Endothelial cell of umbilical vein (primary cell): Measurements from ENCODE around the gene MT3. TPM values are rescaled to one million over a fixed set of nuclear protein-coding genes. Genes with fewer than 3 reads are reported as not detected.

Experiments used
- BruUV-seq: library from RNA; stranded (reverse); fragments of 400-500 nt; replicated peaks from 2 replicates; lab custom pipeline; 2021; lab: Mats Ljungman, UMichigan
- CTCF ChIA-PET: fragments of 300-600, 350-600 bp; sonication (Branson Sonifier 250); formaldehyde crosslinking; loops from one replicate; lab custom pipeline; 2021; ENCODE audit warnings: antibody characterized with exemption, inconsistent platforms; lab: Charles Lee
- POLR2A ChIA-PET: fragments of 300-600, 350-600 bp; sonication (Branson Sonifier 250); formaldehyde crosslinking; loops from one replicate; lab custom pipeline; 2021; ENCODE audit warnings: antibody characterized with exemption, inconsistent platforms; lab: Charles Lee
- DNase-seq: peaks from one replicate; pipeline ENCODE4 v3.0.0-alpha.2; 2011; ENCODE audit warnings: low read depth, low spot score
- FAIRE-seq: peaks from 2 replicates; lab custom pipeline; 2011; peaks lifted over from hg19 to GRCh38; lab: Jason Lieb, UNC
- H2AFZ ChIP-seq: 2 replicates; pipeline ENCODE4 v1.6.0; 2012; ENCODE audit warnings: low read depth, low read length, control low read depth, inconsistent platforms
- H3K27ac ChIP-seq: 2 replicates; pipeline ENCODE4 v1.5.1; 2011; ENCODE audit warnings: low read depth, mild to moderate bottlenecking, control low read depth, low read length, moderate library complexity; ENCODE audit not compliant: insufficient read depth
- H3K27me3 ChIP-seq, 2 experiments: 2 replicates each; pipeline versions ENCODE4 v1.6.0 to v1.6.1; 2011; ENCODE audit warnings: low read length in 2 of 2, mixed read lengths in 1 of 2; ENCODE audit not compliant: control insufficient read depth in 2 of 2, insufficient read depth in 2 of 2
- H3K36me3 ChIP-seq, 2 experiments: 2 replicates in 1 of 2; 3 replicates in 1 of 2; pipeline ENCODE4 v1.5.1; 2011; ENCODE audit warnings: low read length in 2 of 2, mild to moderate bottlenecking in 1 of 2, moderate library complexity in 1 of 2; ENCODE audit not compliant: control insufficient read depth in 2 of 2, insufficient read depth in 2 of 2; ENCODE audit errors: extremely low read depth in 1 of 2
- H3K4me1 ChIP-seq: 3 replicates; pipeline ENCODE4 v1.5.1; 2011; ENCODE audit warnings: mild to moderate bottlenecking, low read length; ENCODE audit not compliant: control insufficient read depth, insufficient read depth; ENCODE audit errors: extremely low read depth
- H3K4me2 ChIP-seq: 2 replicates; pipeline ENCODE4 v1.6.1; 2011; ENCODE audit warnings: low read length, control low read depth, mixed read lengths; ENCODE audit not compliant: insufficient read depth
- H3K4me3 ChIP-seq, 3 experiments: fragments of 200-600 bp in 1 of 3; sonication (generic), shearing (Covaris generic) in 1 of 3; replicated peaks in 1 of 3; 2 replicates each; pipeline ENCODE4 v1.5.1; 2011 to 2016; ENCODE audit warnings: control low read depth in 3 of 3, low read length in 3 of 3, mild to moderate bottlenecking in 2 of 3, inconsistent platforms in 1 of 3, low read depth in 1 of 3, moderate library complexity in 1 of 3; ENCODE audit not compliant: insufficient read depth in 1 of 3
- H3K79me2 ChIP-seq: 2 replicates; pipeline ENCODE4 v1.6.0; 2012; ENCODE audit warnings: low read length, inconsistent platforms; ENCODE audit not compliant: control insufficient read depth, insufficient read depth
- H3K9ac ChIP-seq: replicated peaks from 2 replicates; pipeline ENCODE3; 2011; ENCODE audit warnings: low read length, control low read depth; ENCODE audit not compliant: insufficient read depth; ENCODE audit errors: extremely low read depth
- H3K9me1 ChIP-seq: replicated peaks from 3 replicates; pipeline ENCODE4 v1.6.0; 2011; ENCODE audit warnings: mild to moderate bottlenecking, low read length; ENCODE audit not compliant: control insufficient read depth, insufficient read depth; ENCODE audit errors: extremely low read depth
- H3K9me3 ChIP-seq: replicated peaks from 2 replicates; pipeline ENCODE4 v1.5.1; 2012; ENCODE audit warnings: low read length, inconsistent platforms; ENCODE audit not compliant: control insufficient read depth, insufficient read depth
- H4K20me1 ChIP-seq: replicated peaks from 2 replicates; pipeline ENCODE3; 2011; ENCODE audit warnings: mild to moderate bottlenecking, low read length; ENCODE audit not compliant: control insufficient read depth, insufficient read depth; ENCODE audit errors: extremely low read depth
- CTCF ChIP-seq, 2 donors: IDR thresholded peaks; 1 replicate in 1 of 2; 2 replicates in 1 of 2; pipeline ENCODE4 v1.5.1; 2011; ENCODE audit warnings: low read length in 2 of 2, mild to moderate bottlenecking in 2 of 2, moderate library complexity in 2 of 2, control low read depth in 1 of 2, inconsistent platforms in 1 of 2, low read depth in 1 of 2; ENCODE audit not compliant: insufficient read depth in 1 of 2; ENCODE audit errors: extremely low read depth in 1 of 2
- EZH2 ChIP-seq: IDR thresholded peaks from 2 replicates; pipeline ENCODE4 v1.6.1; 2012; ENCODE audit warnings: borderline replicate concordance, low read depth, mild to moderate bottlenecking, moderate library complexity, low read length, inconsistent platforms; ENCODE audit not compliant: severe bottlenecking
- FOS ChIP-seq: IDR thresholded peaks from 2 replicates; pipeline ENCODE4 v1.6.1; 2011; ENCODE audit warnings: mild to moderate bottlenecking, low read length, moderate library complexity, borderline replicate concordance; ENCODE audit not compliant: insufficient read depth
- GATA2 ChIP-seq: IDR thresholded peaks from 2 replicates; pipeline ENCODE4 v1.7.0; 2011; ENCODE audit warnings: low read depth, mild to moderate bottlenecking, moderate library complexity, mixed read lengths, low read length; ENCODE audit not compliant: insufficient read length, insufficient read depth
- JUN ChIP-seq: IDR thresholded peaks from 2 replicates; pipeline ENCODE4 v1.6.1; 2011; ENCODE audit warnings: borderline replicate concordance, low read depth; ENCODE audit not compliant: insufficient read length, insufficient read depth
- MAX ChIP-seq: IDR thresholded peaks from 2 replicates; pipeline ENCODE4 v1.6.1; 2011; ENCODE audit not compliant: insufficient read depth, insufficient read length
- MYC ChIP-seq: IDR thresholded peaks from one replicate; pipeline ENCODE4 v1.6.1; 2011; ENCODE audit warnings: mild to moderate bottlenecking, low read depth, low read length
- POLR2A ChIP-seq: IDR thresholded peaks from 2 replicates; pipeline ENCODE4 v1.6.1; 2012; ENCODE audit warnings: low read depth, mild to moderate bottlenecking, control low read depth, low read length
- POLR2AphosphoS5 ChIP-seq: IDR thresholded peaks from 2 replicates; pipeline ENCODE4 v1.6.1; 2012; ENCODE audit warnings: low read depth, mild to moderate bottlenecking, control low read depth, low read length, moderate library complexity; ENCODE audit not compliant: insufficient read depth
- dilution Hi-C: fragments of 300-500 bp; cut with MboI; formaldehyde crosslinking; loops from one replicate; pipeline ENCODE4 v1.15.0; 2019; ENCODE audit warnings: low sequenced_read_pairs; ENCODE audit not compliant: extremely low pct_ligation_motif_present
- intact Hi-C: fragments of 100-400 bp; cut with micrococcal nuclease; formaldehyde crosslinking; loops from one replicate; pipeline ENCODE4 v1.10.0; 2022
- polyA plus RNA-seq, 4 experiments: library from polyadenylated mRNA; depleted of rRNA in 3 of 4; stranded (reverse) in 3 of 4; unstranded in 1 of 4; fragments of >200 nt; gene quantifications; 2 replicates each; pipeline versions ENCODE4 v1.2.1 to v1.2.3, GENCODE V29; 2011 to 2012; ENCODE audit warnings: missing spikeins in 1 of 4
- total RNA-seq: library from RNA; stranded (reverse); gene quantifications from 2 replicates; pipeline ENCODE4 v1.2.3, GENCODE V29; 2021

Gene MT3
- total and polyA plus RNA-seq, 2 donors (not counting 3 experiments of a cell fraction or from before 2014, with no cell fraction given): not detected

DNA sequence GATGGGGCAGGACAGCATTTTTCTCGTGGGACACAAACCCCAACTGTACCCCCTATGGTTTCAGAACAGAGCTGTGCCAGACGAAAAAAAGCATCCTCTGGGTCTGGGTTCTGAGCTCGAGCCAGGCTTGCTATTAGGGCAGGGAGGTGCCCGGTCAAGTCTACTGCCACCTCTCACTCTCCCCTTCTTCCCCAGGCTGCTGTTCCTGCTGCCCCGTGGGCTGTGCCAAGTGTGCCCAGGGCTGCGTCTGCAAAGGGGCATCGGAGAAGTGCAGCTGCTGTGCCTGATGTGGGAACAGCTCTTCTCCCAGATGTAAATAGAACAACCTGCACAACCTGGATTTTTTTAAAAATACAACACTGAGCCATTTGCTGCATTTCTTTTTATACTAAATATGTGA, 37.4 kb downstream of the MT3 start:
- peak overlapping the region in 2 of 3 experiments; percentile 2 to 64 for H3K4me3 ChIP-seq
- POLR2A ChIA-PET: interaction anchor here (0.6 to 3.3 kb wide), 4 partner anchors 9 to 104 kb away, joined by 3 to 51 read pairs (median 12); partner anchors contain the start of gene MT2A
- BruUV-seq: no TSS peak

More for the DNA sequence above, 37.4 kb downstream of the MT3 start:
- Histone ChIP-seq H2AFZ (no peak overlapping the region), H3K9me1 (no peaks in the 10 kb centered on the region), H3K4me1 (peaks cover 12% of the 10 kb centered on the region), H3K4me2 (peak overlapping the region; percentile 75), H3K27ac (peak overlapping the region; percentile 61), H3K9me3 (no peaks in the 10 kb centered on the region), H3K36me3 (no peaks in the 10 kb centered on the region), H3K27me3 (no peaks in the 10 kb centered on the region), H3K9ac (no peak overlapping the region), H3K79me2 (peaks cover 12% of the 10 kb centered on the region), H4K20me1 (no peaks in the 10 kb centered on the region)
- TF ChIP-seq POLR2A: no peak
- TF ChIP-seq FOS: no peak
- no peak for TF ChIP-seq CTCF (IDR thresholded peaks at IDR 0.05; ENCODE audit: extremely low read depth in 1 of 2, insufficient read depth in 1 of 2, low read depth in 1 of 2, low read length in 2 of 2)
- TF ChIP-seq MYC: no peak
- no peak for TF ChIP-seq GATA2
- no peak for TF ChIP-seq EZH2
- TF ChIP-seq MAX: no peak
- TF ChIP-seq POLR2AphosphoS5: no peak
- TF ChIP-seq JUN: no peak
- dilution Hi-C loops (no loop called here), intact Hi-C loops (loop anchor here (1.0 kb wide), 1 partner anchor 56 kb away; the partner anchor contains the start of gene MT1X)
- DNase-seq: no peak
- CTCF ChIA-PET: interaction anchor here (0.9 to 1.8 kb wide), 8 partner anchors 9 to 45 kb away, joined by 3 to 8 read pairs (median 4); no protein-coding TSS in a partner anchor
- no peak for FAIRE-seq
